OCI-M2 (cell line): Measurements from ENCODE around the gene NKX6-2.
"Not testable (repeated sequence)": the region's sequence is repeated elsewhere in the genome, so short reads cannot be mapped to it uniquely, and the experiment has no call there.

Source experiments
- DNase-seq: peaks from one replicate; lab custom pipeline; 2025; ENCODE audit not compliant: unreplicated experiment; lab: John Stamatoyannopoulos, UW

Gene NKX6-2

DNA sequence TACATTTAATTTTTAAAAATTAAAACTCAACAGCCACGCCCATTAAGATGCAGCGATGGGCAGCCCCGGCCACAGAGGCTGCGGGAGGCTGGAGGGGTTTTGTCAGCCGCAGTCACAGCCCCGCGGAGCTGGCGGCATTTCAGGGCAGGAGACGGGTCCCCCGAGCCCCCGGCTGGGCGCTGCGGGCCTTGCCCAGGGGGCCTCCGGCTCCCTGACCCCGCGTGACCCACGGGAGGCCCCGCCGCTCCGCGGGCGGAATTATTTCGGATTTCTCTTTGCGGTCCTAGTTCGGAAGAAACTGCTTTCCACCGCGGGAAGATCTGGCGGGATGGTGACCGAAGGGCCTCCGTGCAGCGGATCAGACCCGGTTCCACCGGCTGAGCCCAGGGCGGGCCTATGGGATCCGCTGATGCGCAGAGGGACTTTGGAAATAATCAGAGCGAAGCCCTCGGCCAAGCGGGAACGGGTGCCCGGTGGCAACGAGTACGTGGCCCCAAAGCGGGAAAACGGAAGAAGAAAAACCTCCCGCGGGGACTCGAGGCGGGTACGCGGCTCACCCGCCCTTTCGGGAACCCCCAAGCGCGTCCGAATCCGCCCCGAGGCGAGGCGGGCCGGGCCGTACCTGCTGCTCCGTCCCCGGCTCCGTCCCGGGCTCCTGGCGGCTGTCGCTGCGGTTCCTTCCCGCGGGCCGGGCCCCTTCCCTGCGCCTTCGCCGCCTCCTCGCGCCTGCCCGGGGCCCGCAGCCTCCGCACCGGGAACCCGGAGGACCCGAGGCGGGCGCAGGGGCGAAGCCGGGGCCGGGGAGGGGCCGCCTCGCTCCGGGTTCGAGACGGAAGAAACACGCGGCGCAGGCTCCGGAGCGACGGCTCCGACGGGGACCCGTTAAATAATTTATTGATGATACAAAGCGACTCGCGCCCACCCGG is 1.7 kb downstream of the NKX6-2 start:
- no peak for DNase-seq

DNA sequence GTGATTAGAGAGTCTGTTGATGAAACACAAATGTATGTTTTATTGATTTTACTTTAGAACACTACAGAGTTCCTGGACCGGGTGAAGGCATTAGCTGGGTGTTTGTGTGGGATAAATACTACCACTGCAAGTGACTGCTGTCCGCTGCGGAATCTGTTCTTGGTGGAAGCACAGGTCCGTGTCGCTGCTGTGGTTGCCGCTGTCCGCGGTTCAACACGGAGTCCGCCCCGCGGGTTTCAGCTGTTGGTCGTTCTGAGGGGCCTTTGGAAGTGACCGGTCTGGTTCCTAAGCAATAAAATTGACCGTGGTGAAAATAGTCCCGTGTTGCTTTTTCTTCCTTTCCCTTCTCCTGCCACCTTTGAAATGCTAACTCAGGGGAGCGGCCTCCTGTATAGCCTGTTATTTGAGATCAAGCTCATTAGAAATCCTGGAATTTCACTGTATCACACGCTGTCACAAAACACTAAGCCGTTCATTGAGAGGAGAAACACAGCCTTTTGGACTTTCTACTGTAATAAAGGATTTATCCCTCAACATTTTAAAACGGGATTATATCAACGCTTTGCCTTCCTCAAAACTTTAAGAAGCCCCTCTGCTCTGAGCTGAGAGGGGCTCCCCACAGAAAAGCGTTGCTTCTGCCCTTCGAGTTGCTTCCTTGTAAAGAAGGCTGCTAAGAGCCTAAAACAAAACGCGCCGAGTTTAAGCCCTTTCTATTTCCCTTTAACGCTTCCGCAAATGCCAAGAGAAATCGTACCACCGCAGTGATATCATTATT is 2.6 kb downstream of the NKX6-2 start:
- DNase-seq: no peak

DNA sequence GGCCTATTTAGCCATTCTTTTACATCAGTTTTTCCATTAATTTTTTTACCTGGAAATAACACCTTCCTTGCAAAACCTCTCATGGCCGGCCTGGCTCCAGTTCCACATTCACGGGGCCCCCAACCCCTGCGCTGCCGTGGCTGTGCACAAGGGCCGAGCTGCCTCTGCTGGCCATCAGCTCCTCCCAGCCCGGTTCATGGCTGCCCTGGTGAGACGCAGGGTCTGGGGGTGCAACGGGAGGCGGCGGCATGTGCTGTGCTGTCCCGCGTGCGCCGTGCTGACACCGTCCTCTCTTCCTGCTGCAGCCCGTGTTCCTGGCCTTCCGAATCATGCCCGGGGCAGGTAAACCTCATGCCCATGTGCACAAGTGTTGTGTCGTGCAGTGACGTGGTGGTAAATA is 4.4 kb downstream of the NKX6-2 start:
- DNase-seq: no peak

DNA sequence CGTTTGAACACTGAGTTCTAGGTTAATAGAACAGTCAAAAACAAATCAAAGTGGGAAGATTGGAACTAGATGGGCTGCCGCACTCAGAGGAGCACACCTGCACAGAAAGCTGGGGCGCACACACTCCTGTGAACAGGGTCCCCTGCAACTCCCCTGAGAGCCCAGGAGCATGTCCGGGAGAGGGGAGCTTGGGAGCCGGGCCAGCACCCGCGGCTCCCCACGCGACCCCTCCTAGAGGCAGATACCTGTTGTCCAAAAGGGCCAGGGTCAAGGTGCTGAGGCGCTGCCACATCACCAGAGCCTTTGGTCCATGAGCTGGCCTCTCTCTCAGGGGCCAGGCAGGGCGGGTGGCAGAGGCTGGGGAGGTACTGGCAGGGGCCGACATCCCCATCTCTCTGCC is 5.6 kb downstream of the NKX6-2 start:
- no peak for DNase-seq

DNA sequence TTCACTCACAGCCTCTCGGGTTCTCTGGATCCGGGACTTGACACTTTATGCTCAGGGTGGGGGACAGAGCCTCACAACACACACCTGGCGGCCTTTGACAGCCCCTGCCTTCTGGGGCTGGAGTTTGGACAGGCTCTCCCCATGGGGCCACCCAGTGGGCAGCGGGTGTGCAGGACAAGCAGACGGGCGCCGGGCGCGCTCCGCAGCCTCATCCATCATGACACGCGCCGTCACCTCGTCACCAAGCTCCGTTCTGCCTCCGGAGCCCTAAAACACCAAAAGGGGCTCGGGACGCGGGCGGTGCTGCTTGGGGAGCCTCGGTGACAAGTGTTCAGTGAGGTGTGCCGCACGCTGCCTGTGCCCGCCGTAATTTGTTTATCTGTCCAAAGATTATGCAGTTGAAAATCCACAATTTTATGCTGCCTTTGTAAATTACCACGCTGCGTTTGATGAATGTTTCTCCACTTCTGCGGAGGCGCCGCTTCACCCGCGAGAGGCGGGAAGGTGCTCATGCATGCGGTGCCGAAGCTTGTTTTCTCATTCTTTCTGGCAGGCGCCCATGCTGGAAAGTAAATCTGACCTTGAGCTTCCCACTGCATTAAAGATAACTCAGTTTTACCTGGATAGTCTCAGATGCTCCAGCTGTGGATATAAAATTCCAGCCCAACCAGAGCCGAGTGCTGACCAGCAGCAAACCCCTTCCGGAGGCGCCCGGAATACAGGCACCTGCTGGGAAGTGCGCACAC is 6.2 kb downstream of the NKX6-2 start:
- no peak for DNase-seq

DNA sequence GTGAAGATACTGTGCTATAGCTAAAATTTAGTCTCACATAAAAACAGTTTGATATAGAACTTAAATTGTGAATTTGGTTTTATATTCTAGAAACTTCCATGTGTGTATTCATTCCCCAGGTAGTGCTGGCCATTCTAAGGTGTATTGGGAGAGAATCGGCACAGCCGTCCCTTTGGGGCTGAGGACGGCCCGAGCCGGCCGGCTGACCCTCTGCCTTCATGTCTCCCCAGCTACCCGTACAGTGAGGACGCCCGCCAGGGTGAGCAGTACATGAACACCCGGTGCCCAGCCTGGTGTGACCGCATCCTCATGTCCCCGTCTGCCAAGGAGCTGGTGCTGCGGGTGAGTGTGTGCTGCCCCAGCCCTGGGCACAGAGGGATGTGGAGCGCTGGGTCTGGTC is 8.5 kb downstream of the NKX6-2 start:
- no peak for DNase-seq

DNA sequence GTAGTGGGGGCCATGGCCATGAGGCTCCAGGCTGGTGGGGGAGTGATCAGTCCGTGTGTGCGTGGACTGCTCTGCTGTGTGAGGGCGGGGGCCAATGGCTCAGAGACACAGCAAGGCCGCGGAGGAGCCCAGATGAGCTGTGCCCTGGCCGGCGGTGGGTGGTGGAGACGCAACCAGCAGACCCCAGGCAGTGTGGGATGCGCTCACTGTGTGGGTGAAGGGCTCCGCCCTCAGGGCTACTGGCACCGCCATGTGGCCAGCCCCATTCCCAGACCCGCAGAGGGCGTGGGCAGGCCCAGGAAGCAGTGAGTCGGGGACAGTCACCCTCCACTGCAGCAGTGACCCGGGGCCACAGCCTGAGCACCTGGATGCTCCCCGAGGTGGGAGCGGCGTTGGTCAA is 9.1 kb downstream of the NKX6-2 start:
- DNase-seq: no peak

DNA sequence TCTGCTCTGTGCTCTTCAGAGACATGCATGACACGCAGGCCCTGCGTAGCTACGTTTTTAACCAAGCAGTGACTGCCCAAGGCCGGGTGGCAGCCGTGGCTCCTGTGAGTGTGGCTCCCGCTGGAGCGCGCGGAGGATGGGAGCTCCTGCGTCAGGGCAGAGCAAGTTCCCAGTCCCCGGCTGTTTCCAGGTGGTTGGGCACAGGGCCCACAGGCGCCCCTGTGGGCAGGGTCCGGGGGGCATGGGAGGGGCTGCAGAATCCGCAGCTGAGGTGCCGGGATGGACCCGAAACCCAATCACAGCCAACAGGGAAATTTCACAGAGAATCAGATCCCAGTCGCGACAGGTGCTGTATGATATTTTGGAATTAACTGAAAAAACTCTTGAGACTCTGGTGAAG is 9.8 kb downstream of the NKX6-2 start:
- no peak for DNase-seq

DNA sequence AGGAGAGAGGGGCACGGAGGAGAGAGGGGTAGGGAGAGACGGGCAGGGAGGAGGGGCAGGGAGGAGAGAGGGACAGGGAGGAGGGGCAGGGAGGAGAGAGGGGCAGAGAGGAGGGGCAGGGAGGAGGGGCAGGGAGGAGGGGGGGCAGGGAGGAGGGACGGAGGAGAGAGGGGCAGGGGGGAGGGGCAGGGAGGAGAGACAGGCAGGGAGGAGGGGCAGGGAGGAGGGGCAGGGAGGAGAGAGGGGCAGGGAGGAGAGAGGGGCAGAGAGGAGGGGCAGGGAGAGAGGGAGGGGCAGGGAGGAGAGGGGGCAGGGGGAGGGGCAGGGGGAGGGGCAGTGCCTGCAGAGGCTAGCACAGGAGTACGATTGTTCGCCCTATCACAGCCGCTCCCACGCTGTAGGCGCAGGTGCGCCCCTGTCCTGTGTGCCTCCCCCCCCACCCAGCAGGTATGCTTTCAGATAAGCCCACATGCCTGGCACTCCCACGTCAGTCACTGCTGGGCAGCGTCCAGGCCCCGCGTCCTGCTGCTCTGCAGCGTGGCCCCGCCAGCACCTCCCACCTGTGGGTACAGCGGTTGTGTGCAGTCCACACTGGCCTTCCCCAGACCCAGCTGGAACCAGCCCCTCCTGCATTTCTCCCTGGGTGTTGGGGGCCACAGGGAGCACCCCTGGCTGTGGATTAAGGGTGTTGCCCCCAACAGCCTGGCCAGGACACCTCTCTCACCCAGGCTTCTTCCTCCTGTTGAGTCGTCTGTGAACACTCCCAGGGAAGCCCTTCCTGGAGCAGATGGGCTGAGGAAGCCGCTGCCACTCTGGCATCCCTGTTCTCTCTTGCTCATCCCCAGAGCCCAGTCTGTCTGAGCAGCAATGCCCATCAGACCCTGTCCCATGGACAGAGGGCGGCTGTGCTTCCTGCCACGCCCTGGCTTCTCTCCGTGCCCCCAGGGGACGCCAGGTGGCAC is 10.8 kb downstream of the NKX6-2 start:
- no peak for DNase-seq

DNA sequence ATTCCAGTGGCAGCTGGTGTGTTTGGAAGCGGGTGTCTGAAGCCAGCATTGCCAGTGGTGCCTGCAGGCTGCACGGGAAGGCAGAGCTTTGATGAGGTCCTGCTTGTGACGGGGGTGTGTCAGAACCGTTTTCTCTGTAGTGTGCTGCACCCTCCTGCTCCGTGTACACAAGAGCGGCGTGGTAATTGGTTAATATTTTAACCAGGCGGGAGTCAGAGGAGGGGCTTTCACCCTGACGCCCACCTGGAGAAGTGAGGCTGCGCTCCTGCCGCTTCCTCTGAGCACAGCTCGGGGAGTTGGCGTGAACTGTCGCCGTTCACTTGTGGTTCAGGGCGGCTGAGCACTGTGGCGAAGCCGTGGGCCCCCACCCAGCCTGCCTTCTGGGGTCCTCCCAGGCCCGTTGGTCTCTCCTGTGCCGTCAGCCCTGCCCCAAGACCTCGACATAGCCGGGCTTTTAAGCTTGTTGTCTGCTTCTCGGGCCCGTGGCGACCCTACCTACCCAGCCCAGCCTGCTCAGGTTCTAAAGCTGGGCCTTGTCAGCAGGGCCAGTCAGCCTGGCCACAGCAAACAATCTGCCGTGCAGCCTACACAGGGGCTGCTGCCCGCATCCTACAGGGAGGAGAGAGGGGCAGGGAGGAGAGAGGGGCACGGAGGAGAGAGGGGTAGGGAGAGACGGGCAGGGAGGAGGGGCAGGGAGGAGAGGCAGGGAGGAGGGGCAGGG is 11.6 kb downstream of the NKX6-2 start:
- no peak for DNase-seq

DNA sequence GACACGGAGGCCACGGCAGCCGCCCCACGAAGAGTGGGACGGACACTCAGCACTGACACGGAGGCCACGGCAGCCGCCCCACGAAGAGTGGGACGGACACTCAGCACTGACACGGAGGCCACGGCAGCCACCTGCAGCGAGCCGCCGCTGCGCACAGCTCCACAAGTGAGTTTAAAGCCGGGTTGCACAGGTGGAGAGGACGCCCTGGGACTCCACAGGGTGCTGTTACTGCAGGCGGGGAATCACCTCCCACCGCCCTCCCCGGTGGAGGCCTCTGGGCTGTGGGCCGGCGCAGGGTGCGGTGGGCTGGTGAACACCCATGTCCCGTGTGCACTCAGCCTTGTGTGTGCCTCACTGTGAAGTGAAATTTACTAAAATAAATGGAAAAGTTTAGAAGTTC is 13.1 kb downstream of the NKX6-2 start:
- DNase-seq: not testable (repeated sequence)

DNA sequence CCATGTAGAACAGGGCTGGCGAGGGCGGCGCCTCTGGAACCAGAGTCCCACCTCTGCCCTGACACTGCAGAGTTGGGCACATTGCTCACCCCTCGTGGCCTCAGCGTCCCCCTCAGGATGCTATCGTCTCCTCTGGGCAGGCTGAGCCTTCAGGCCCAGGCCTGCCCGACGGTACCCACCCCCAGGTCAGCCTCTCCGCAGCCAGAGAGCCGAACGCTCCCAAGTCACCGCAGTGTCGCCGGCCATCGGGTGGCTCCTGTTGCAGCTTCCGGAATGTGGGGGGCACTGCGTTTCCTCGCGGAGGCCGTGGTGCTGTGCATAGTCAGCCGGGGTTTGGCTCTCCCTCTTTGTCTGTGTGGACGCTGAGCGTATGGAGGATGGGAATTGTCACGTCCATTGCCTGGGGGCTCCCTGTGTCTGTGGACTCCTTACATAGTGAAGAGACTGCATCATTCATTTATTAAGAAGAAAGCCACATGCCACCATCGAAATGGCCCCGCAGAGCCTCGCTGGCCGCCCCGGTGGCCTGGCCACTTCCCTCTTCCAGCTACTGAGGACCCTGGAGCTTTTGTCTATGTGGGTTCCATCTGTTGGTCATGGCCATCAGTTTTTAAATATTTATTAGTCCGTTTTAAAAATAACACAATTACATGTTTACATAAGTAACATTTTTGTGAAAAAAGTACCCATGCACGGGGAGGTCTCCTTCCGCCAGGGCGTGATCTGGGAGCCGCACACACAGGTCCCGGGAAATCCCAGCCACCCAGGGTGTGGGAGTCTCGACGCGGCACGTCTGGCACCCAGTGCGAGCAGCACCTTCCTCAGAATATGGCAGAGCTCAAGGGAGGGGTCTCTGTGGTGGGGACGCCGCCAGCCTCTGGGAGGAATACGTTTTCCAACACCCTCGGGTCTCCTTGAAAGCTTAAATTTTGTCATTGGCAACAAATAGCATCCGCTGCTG is 15.6 kb downstream of the NKX6-2 start:
- no peak for DNase-seq

DNA sequence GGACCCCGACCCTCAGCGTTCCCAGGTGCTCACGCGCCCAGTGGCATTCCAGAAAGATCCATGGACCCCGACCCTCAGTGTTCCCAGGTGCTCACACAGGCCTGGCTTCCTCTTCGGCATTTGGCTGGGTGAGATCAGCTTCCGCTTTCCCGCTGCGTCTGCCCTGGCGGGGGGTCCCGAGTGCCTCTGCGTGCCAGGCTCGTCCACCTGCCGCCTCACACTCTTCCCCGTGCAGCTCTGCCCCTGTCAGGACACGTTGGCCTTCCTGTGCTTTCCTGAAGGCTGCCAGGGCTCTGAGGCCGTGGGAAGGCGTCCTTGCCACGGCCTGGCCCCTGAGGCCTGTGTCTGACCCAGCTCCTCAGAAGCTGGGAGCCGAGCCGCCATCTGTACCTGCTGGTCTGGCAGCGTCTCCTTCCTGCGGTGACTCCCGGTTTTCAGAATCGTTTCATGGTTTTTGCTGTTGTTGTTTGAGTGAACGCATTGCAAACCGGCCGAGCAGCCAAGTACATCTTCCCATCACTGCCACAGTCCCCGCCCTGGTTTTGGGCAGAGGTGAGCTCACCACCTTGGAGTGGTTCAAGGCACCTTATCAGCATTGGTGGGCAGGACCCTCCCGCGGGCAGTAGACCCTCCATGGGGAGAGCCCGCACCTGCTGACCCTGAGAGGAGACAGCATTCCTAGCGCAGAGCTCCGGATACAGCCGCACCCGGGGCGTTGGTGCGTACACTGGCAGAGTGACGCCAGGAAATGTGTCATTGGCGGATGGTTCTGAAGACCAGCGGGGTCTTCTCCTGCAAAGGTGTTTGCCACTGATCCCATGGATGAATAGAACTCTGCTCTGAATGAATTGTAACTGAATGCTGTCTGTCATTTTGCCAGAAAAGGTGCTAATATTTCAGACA is 17.4 kb downstream of the NKX6-2 start:
- no peak for DNase-seq

DNA sequence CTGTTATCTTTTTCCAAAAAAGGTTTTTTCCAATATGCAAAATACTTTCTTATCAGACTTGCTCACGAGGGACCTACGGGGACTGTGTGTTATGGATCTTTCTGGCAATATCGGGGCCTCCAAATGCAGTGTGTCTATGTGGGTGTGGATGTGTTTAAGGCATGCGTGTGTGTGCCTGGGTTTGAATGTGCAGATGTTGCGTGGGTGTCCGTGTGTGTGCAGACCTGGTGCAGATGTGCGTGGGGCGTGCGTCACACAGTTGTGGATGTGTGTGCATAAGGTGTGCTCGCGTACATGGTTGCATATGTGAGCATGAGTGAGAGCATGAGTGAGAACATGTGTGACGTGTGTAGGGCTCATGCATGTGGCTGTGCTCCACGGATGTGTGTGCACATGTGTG is 19.7 kb downstream of the NKX6-2 start:
- DNase-seq: no peak

DNA sequence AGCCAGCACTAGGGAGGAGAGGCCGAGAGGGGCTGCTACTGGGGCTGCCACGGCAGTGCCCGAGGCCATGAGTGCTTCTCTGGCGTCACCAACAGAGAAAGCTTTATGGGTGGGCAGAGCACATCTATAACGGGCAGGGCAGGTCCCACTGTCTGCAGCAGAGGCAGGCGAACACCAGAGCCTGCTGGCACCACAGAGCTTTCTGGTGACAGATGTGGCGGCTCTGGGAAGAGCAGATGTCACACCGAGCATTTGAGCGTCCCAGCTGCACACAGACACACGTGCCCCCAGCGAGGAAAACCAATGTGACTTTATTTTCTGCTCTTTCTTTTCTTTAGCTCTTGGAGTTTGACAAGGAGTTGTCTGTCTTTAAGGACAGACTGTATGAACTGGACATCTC is 20.5 kb downstream of the NKX6-2 start:
- no peak for DNase-seq

DNA sequence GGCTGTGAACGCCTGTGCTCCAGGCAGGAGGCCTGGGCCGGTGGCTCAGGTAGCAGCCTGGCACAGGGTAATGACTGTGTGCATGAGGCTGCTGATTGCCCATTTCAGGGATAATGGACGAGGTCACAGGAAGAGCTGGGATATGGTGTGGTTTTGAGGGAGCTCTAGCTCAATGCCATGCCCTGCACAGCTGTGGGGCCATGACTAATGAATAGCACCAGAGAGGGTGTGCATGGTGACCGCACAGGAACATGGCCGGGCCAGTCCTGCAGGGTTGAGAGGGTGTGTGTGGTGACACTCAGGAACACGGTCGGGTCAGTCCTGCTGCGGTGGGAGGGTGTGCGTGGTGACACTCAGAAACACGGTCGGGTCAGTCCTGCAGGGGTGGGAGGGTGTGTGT is 21.8 kb downstream of the NKX6-2 start:
- DNase-seq: no peak

DNA sequence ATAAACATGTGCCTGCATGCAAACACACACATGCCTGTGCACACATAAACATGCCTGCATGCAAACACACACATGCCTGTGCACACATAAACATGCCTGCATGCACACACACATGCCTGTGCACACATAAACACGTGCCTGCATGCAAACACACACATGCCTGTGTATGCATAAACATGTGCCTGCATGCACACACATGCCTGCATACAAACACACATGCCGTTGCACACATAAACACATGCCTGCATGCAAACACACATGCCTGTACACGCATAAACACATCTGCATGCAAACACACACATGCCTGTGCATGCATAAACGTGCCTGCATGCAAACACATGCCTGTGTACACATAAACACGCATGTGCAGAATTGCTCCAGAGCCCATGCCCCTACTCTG is 22.4 kb downstream of the NKX6-2 start:
- no peak for DNase-seq

DNA sequence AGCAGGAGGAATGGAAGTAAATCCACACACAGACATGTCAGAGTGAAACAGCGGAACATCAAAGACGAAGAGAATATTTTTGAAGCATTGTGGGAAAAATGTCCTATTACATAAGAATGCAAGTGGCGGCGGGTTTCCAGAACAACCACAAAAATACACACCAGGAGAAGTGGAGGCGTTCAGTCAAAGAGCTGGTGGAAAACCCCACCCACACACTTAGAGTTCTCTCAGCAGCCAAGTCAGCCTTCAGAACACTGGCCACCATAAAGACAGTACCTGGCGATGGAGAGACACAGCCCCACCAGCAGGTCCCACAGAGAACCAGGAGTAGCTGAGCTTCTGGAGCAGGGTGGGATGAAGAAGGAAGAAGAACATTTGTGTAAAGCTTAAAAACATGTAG is 23.7 kb downstream of the NKX6-2 start:
- DNase-seq: no peak
